ENCODE results near the gene PPA2.

DNA sequence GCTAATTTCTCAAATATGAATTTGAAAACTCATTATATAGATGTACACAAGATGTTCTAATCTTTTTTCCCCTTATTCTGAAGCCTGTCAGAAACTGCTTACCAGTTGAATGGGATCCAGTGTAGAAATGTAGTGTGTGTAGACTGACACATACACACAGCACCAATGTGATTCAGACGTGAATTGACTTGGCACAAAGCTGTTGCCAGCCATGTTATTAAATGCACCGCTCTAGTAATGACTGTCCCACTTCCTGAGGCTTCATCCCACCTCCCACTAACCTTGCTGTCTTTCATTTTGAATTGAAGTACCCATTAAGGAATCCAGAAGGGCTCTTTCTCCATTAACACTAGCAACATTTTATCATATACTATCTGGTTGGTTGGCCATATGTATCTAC lies 146.6 kb downstream of the PPA2 start:
- TF ChIP-seq, protein P1, sequence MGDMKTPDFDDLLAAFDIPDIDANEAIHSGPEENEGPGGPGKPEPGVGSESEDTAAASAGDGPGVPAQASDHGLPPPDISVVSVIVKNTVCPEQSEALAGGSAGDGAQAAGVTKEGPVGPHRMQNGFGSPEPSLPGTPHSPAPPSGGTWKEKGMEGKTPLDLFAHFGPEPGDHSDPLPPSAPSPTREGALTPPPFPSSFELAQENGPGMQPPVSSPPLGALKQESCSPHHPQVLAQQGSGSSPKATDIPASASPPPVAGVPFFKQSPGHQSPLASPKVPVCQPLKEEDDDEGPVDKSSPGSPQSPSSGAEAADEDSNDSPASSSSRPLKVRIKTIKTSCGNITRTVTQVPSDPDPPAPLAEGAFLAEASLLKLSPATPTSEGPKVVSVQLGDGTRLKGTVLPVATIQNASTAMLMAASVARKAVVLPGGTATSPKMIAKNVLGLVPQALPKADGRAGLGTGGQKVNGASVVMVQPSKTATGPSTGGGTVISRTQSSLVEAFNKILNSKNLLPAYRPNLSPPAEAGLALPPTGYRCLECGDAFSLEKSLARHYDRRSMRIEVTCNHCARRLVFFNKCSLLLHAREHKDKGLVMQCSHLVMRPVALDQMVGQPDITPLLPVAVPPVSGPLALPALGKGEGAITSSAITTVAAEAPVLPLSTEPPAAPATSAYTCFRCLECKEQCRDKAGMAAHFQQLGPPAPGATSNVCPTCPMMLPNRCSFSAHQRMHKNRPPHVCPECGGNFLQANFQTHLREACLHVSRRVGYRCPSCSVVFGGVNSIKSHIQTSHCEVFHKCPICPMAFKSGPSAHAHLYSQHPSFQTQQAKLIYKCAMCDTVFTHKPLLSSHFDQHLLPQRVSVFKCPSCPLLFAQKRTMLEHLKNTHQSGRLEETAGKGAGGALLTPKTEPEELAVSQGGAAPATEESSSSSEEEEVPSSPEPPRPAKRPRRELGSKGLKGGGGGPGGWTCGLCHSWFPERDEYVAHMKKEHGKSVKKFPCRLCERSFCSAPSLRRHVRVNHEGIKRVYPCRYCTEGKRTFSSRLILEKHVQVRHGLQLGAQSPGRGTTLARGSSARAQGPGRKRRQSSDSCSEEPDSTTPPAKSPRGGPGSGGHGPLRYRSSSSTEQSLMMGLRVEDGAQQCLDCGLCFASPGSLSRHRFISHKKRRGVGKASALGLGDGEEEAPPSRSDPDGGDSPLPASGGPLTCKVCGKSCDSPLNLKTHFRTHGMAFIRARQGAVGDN (IDR thresholded peaks at IDR 0.05) = no peak
- no peak for TF ChIP-seq EZH2 (IDR thresholded peaks at IDR 0.05; ENCODE audit: borderline replicate concordance, control insufficient read depth, low read depth, low read length)
- TF ChIP-seq POLR2A (IDR thresholded peaks at IDR 0.05; ENCODE audit: low read depth, low read length) = no peak
- TF ChIP-seq, protein P2, sequence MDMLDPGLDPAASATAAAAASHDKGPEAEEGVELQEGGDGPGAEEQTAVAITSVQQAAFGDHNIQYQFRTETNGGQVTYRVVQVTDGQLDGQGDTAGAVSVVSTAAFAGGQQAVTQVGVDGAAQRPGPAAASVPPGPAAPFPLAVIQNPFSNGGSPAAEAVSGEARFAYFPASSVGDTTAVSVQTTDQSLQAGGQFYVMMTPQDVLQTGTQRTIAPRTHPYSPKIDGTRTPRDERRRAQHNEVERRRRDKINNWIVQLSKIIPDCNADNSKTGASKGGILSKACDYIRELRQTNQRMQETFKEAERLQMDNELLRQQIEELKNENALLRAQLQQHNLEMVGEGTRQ (IDR thresholded peaks at IDR 0.05; ENCODE audit: borderline replicate concordance, low read depth, low read length) = no peak
- TF ChIP-seq EP300 (IDR thresholded peaks at IDR 0.05; ENCODE audit: borderline replicate concordance in 1 of 2, control insufficient read depth in 1 of 2, low read depth in 2 of 2, low read length in 2 of 2) = no peak
- no peak for TF ChIP-seq STAT1 (conservative IDR thresholded peaks at IDR 0.05)
- TF ChIP-seq YBX1 (IDR thresholded peaks at IDR 0.05) = no peak
- TF ChIP-seq TARDBP (IDR thresholded peaks at IDR 0.05; ENCODE audit: borderline replicate concordance) = no peak

Measured in GM12878 (cell line).